NT2/D1 (cell line): ENCODE measurements around the gene EREG.

Experiments used
- DNase-seq: peaks from one replicate; pipeline ENCODE4 v3.0.0-alpha.2; 2011; ENCODE audit warnings: low read depth, low spot score
- H3K27me3 ChIP-seq: 2 replicates; pipeline ENCODE4 v1.6.0; 2011; ENCODE audit warnings: mild to moderate bottlenecking; ENCODE audit not compliant: insufficient read length, insufficient read depth
- H3K36me3 ChIP-seq: 2 replicates; pipeline ENCODE4 v1.6.1; 2011; ENCODE audit warnings: mild to moderate bottlenecking, low read length, mixed read lengths; ENCODE audit not compliant: insufficient read depth, insufficient read length
- H3K4me1 ChIP-seq: 2 replicates; pipeline ENCODE4 v1.5.1; 2011; ENCODE audit not compliant: insufficient read depth, insufficient read length
- H3K4me3 ChIP-seq: 2 replicates; pipeline ENCODE4 v1.5.1; 2011; ENCODE audit warnings: low read depth; ENCODE audit not compliant: insufficient read length
- H3K9ac ChIP-seq: 2 replicates; pipeline ENCODE4 v1.6.0; 2011; ENCODE audit warnings: low read depth; ENCODE audit not compliant: insufficient read length
- H3K9me3 ChIP-seq: 2 replicates; pipeline ENCODE4 v1.5.1; 2011; ENCODE audit warnings: mild to moderate bottlenecking, low read length; ENCODE audit not compliant: insufficient read depth
- SUZ12 ChIP-seq: IDR thresholded peaks from 2 replicates; pipeline ENCODE4 v1.6.1; 2011; ENCODE audit not compliant: insufficient read length, insufficient read depth; ENCODE audit errors: extremely low read depth
- YY1 ChIP-seq: IDR thresholded peaks from 2 replicates; pipeline ENCODE4 v1.6.1; 2011; ENCODE audit not compliant: insufficient read length, insufficient read depth
- ZNF274 ChIP-seq: IDR thresholded peaks from 2 replicates; pipeline ENCODE4 v1.6.1; 2011; ENCODE audit warnings: mild to moderate bottlenecking, low read depth, low read length

Gene EREG

GRCh38 chr4:74353858-74354257, 11.1 kb upstream of the EREG start:
- H3K9ac ChIP-seq, result no peak overlapping the region
- H3K27me3 ChIP-seq, result no peaks in the 10 kb centered on the region
- no peak for DNase-seq
- no peak overlapping the region for H3K4me3 ChIP-seq
- no peaks in the 10 kb centered on the region for H3K4me1 ChIP-seq
- no peaks in the 10 kb centered on the region for H3K36me3 ChIP-seq
- H3K9me3 ChIP-seq, result no peaks in the 10 kb centered on the region
- TF ChIP-seq YY1 (no peak), ZNF274 (no peak), SUZ12 (no peak)

DNA sequence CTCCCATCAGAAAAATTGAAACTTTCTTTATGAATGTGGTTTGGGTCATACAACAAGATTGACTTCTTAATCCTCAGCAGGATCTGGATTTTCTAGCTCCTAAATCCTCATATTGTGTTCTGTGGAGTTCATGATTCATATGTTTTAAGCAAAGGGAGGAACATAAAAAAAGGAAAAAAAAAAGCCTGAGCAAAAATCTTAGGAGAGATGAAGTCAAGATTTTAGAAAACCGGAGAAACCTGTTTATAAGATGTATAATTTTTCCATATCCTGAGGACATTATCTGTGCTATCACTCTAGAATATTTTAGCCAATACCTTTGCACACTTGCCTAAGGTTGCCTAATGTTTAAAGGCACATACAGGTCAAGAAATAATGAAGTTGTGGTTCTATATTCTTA, 7.0 kb upstream of the EREG start:
- no peaks in the 10 kb centered on the region for H3K27me3 ChIP-seq
- H3K4me3 ChIP-seq, result no peak overlapping the region
- DNase-seq, result no peak
- no peaks in the 10 kb centered on the region for H3K4me1 ChIP-seq
- H3K9me3 ChIP-seq, result no peaks in the 10 kb centered on the region
- H3K9ac ChIP-seq, result no peak overlapping the region
- TF ChIP-seq YY1 (no peak), ZNF274 (no peak), SUZ12 (no peak)
- H3K36me3 ChIP-seq, result no peaks in the 10 kb centered on the region

GRCh38 chr4:74361671-74362070, 3.3 kb upstream of the EREG start:
- DNase-seq, result no peak
- no peak overlapping the region for H3K9ac ChIP-seq
- H3K4me1 ChIP-seq, result no peaks in the 10 kb centered on the region
- no peak for TF ChIP-seq SUZ12
- no peak for TF ChIP-seq ZNF274
- no peak for TF ChIP-seq YY1
- H3K4me3 ChIP-seq, result no peak overlapping the region
- H3K9me3 ChIP-seq, result no peaks in the 10 kb centered on the region
- H3K36me3 ChIP-seq, result no peaks in the 10 kb centered on the region
- peaks cover 26% of the 10 kb centered on the region for H3K27me3 ChIP-seq

DNA sequence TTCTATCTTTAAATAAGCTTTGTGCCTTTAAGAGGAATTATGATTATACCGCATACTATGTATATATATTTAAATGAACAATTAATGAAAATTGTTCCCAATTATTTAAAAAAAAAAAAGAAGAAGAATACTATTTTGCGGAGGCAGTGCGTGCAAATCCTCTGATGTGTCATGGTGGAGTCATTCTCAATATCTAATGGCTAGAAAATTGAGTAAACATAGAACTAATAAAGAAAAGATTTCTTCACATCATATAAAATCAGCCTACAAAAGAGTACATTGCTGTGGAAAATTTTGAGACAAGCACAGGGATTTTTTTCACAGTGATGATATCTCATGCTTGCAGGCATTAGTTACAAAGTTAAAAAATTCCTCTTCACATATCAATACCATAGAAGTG, 2.6 kb upstream of the EREG start:
- no peaks in the 10 kb centered on the region for H3K36me3 ChIP-seq
- TF ChIP-seq SUZ12, result no peak
- TF ChIP-seq ZNF274, result no peak
- no peak for TF ChIP-seq YY1
- H3K9ac ChIP-seq, result no peak overlapping the region
- peaks cover 29% of the 10 kb centered on the region for H3K27me3 ChIP-seq
- DNase-seq, result no peak
- no peaks in the 10 kb centered on the region for H3K4me1 ChIP-seq
- H3K9me3 ChIP-seq, result no peaks in the 10 kb centered on the region
- H3K4me3 ChIP-seq, result no peak overlapping the region

GRCh38 chr4:74364256-74364651, 691 bp upstream of the EREG start:
- no peaks in the 10 kb centered on the region for H3K36me3 ChIP-seq
- no peaks in the 10 kb centered on the region for H3K9me3 ChIP-seq
- no peaks in the 10 kb centered on the region for H3K4me1 ChIP-seq
- peaks cover 29% of the 10 kb centered on the region for H3K27me3 ChIP-seq
- H3K4me3 ChIP-seq, result peak overlapping the region; percentile 56
- H3K9ac ChIP-seq, result no peak overlapping the region
- TF ChIP-seq ZNF274 (no peak), YY1 (no peak), SUZ12 (no peak)
- no peak for DNase-seq

- no peak for DNase-seq
- Histone ChIP-seq H3K9me3 (no peaks in the 10 kb centered on the region), H3K9ac (no peak overlapping the region), H3K27me3 (peaks cover 29% of the 10 kb centered on the region), H3K4me1 (no peaks in the 10 kb centered on the region), H3K4me3 (peak overlapping the region; percentile 56), H3K36me3 (no peaks in the 10 kb centered on the region)
- TF ChIP-seq SUZ12 (no peak), ZNF274 (no peak), YY1 (no peak)
Measured at GRCh38 chr4:74365761-74366160, 816 bp downstream of the EREG start.

DNA sequence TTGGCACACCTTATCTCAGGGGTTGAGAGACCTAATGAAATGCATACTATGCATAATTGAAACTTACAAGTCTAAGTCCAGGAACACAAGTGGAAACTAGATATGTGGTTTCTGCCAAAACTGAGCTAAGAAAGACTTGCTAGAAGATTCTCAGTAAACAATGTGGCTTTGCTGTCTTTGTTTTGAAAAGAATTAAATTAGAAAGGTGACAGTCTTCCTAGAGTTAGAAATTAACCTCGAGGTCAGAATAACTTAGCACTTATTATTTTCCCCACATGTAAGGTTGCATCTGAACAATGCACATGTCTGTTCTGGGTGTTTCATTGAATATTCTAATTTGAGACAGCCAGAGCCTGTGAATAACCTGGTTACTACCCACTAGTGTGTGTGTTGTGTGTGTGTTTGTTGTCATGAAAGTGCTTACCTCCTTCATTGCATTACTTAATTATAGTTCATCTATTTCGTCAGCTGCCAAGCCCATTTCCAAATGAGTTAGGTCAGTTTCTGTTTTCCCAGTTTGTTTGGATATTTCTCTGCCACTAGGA, 1.5 kb downstream of the EREG start:
- H3K27me3 ChIP-seq, result peaks cover 29% of the 10 kb centered on the region
- no peaks in the 10 kb centered on the region for H3K4me1 ChIP-seq
- no peak for TF ChIP-seq ZNF274
- no peak for TF ChIP-seq SUZ12
- TF ChIP-seq YY1, result no peak
- no peak overlapping the region for H3K9ac ChIP-seq
- no peak overlapping the region for H3K4me3 ChIP-seq
- H3K36me3 ChIP-seq, result no peaks in the 10 kb centered on the region
- DNase-seq, result no peak
- H3K9me3 ChIP-seq, result no peaks in the 10 kb centered on the region
